K562 (cell line): ENCODE data around the gene THUMPD2. TPM values are rescaled to one million over a fixed set of nuclear protein-coding genes. Genes with fewer than 3 reads are reported as not detected.
A peak's percentile ranks its signal among the peaks of the same experiment; 100 is the strongest.

ENCODE experiments used
- ATAC-seq: fragments of 200-7000 bp; cut with Tn5 transposase; 3 replicates; pipeline ENCODE4 v1.9.1; 2020; ENCODE audit warnings: moderate library complexity
- BruUV-seq: library from RNA; stranded (reverse); fragments of 400-500 nt; replicated peaks from 2 replicates; lab custom pipeline; 2021; lab: Mats Ljungman, UMichigan
- CTCF ChIA-PET: fragments of 300-600 bp; formaldehyde crosslinking; extraction: SDS; loops from one replicate; lab custom pipeline; 2021; ENCODE audit warnings: low intra/inter-chr PET ratio; lab: Yijun Ruan, JAX
- POLR2A ChIA-PET: fragments of 300-600, 350-650 bp; sonication (Branson Sonifier 250); formaldehyde crosslinking; extraction: SDS; loops from one replicate; lab custom pipeline; 2021; ENCODE audit warnings: antibody characterized with exemption, inconsistent platforms; lab: Yijun Ruan, JAX
- DNase-seq, 4 experiments: peaks; one replicate each; pipeline versions ENCODE4 v3.0.0 to v3.0.0-alpha.2; 2011 to 2018; ENCODE audit warnings: low spot score in 3 of 4, mixed read lengths in 3 of 4; ENCODE audit errors: extremely low read depth in 1 of 4
- FAIRE-seq: peaks from 2 replicates; lab custom pipeline; 2011; peaks lifted over from hg19 to GRCh38; lab: Jason Lieb, UNC
- H2AFZ ChIP-seq: 2 replicates; pipeline ENCODE4 v1.6.0; 2011; ENCODE audit warnings: low read depth, low read length, control low read depth, inconsistent platforms
- H3K27ac ChIP-seq: fragments of 200-600 bp; 3 replicates; pipeline ENCODE4 v1.8.0; 2011; ENCODE audit warnings: low read depth, mild to moderate bottlenecking, control low read depth, inconsistent platforms, low read length, moderate library complexity, mixed read lengths; ENCODE audit errors: extremely low read depth
- H3K27me3 ChIP-seq, 2 experiments: fragments of 300-600 bp in 1 of 2; 2 replicates in 1 of 2; 3 replicates in 1 of 2; pipeline versions ENCODE4 v1.6.0 to v1.8.0; 2011; ENCODE audit warnings: inconsistent platforms in 2 of 2, low read length in 2 of 2, mild to moderate bottlenecking in 1 of 2, mixed read lengths in 1 of 2, moderate library complexity in 1 of 2; ENCODE audit not compliant: control insufficient read depth in 2 of 2, insufficient read depth in 2 of 2
- H3K36me3 ChIP-seq: fragments of 300-600 bp; 3 replicates; pipeline ENCODE4 v1.8.0; 2011; ENCODE audit warnings: mild to moderate bottlenecking, low read length, inconsistent platforms; ENCODE audit not compliant: control insufficient read depth, insufficient read depth
- H3K4me1 ChIP-seq, 2 experiments: fragments of 200-600 bp in 1 of 2; replicated peaks in 1 of 2; 2 replicates in 1 of 2; 3 replicates in 1 of 2; pipeline versions ENCODE4 v1.5.1 to v1.8.0; 2011; ENCODE audit warnings: inconsistent platforms in 2 of 2, low read length in 2 of 2, mild to moderate bottlenecking in 1 of 2, mixed read lengths in 1 of 2, moderate library complexity in 1 of 2; ENCODE audit not compliant: control insufficient read depth in 2 of 2, insufficient read depth in 2 of 2
- H3K4me2 ChIP-seq: 2 replicates; pipeline ENCODE4 v1.6.1; 2011; ENCODE audit warnings: low read length, control low read depth, inconsistent platforms, mixed read lengths; ENCODE audit not compliant: insufficient read depth
- H3K4me3 ChIP-seq: fragments of 200-600 bp; sonication (generic), shearing (Covaris generic); 2 replicates; pipeline ENCODE4 v1.5.1; 2016; ENCODE audit warnings: control low read depth, inconsistent platforms
- H3K79me2 ChIP-seq: fragments of 200-600 bp; 3 replicates; pipeline ENCODE4 v1.8.0; 2011; ENCODE audit warnings: low read length, inconsistent platforms; ENCODE audit not compliant: control insufficient read depth, insufficient read depth
- H3K9ac ChIP-seq, 2 experiments: 2 replicates each; pipeline versions ENCODE4 v1.6.0 to v1.6.1; 2011; ENCODE audit warnings: low read depth in 2 of 2, low read length in 2 of 2, control low read depth in 1 of 2, inconsistent platforms in 1 of 2, mild to moderate bottlenecking in 1 of 2, mixed read lengths in 1 of 2; ENCODE audit not compliant: insufficient read depth in 1 of 2
- H3K9me1 ChIP-seq: one replicate; pipeline ENCODE4 v1.6.0; 2011; ENCODE audit warnings: inconsistent platforms, mild to moderate bottlenecking, low read length, moderate library complexity; ENCODE audit not compliant: control insufficient read depth, insufficient read depth
- H3K9me3 ChIP-seq: replicated peaks from 2 replicates; pipeline ENCODE4 v1.5.1; 2011; ENCODE audit warnings: low read depth, low read length, inconsistent platforms; ENCODE audit not compliant: control insufficient read depth, insufficient read depth
- H4K20me1 ChIP-seq: replicated peaks from 2 replicates; pipeline ENCODE4 v1.6.1; 2011; ENCODE audit warnings: low read length, inconsistent platforms, mixed read lengths; ENCODE audit not compliant: control insufficient read depth, insufficient read depth
- IRF1 ChIP-seq: sonication (generic); formaldehyde crosslinking; IDR thresholded peaks from 2 replicates; pipeline ENCODE4 v1.8.0; 2022; ENCODE audit warnings: missing genetic modification reagents, mild to moderate bottlenecking, borderline replicate concordance
- JUNB ChIP-seq: fragments of 450-650 bp; formaldehyde crosslinking; conservative IDR thresholded peaks from 2 replicates; pipeline ENCODE4 v1.4.0; 2020; ENCODE audit warnings: mild to moderate bottlenecking
- KAT7 ChIP-seq: sonication (generic); formaldehyde crosslinking; IDR thresholded peaks from 2 replicates; pipeline ENCODE4 v1.8.0; 2022; ENCODE audit warnings: missing genetic modification reagents, mild to moderate bottlenecking, borderline replicate concordance
- KDM1A ChIP-seq, 2 experiments: fragments of 450-650 bp; IDR thresholded peaks; 2 replicates each; pipeline ENCODE4 v1.6.1; 2016; ENCODE audit warnings: mild to moderate bottlenecking in 2 of 2
- KLF16 ChIP-seq: IDR thresholded peaks from 2 replicates; pipeline ENCODE4 v1.6.1; 2016; ENCODE audit warnings: antibody characterized with exemption
- L3MBTL2 ChIP-seq: fragments of 450-650 bp; IDR thresholded peaks from 2 replicates; pipeline ENCODE4 v1.6.1; 2016; ENCODE audit warnings: mild to moderate bottlenecking, moderate library complexity
- MAFG ChIP-seq: fragments of 450-650 bp; conservative IDR thresholded peaks from 2 replicates; pipeline ENCODE4 v1.6.1; 2016; ENCODE audit warnings: missing genetic modification characterization, missing compliant biosample characterization
- RNF219 ChIP-seq: fragments of 250-450 bp; sonication (Bioruptor Pico); IDR thresholded peaks from 2 replicates; pipeline ENCODE4 v1.5.0; 2022; ENCODE audit warnings: mild to moderate bottlenecking
- SMAD4 ChIP-seq: fragments of 250-450 bp; sonication (Bioruptor Pico); conservative IDR thresholded peaks from 2 replicates; pipeline ENCODE4 v1.8.0; 2021; ENCODE audit warnings: inconsistent platforms, mild to moderate bottlenecking, moderate library complexity
- SMARCA5 ChIP-seq: fragments of 450-650 bp; IDR thresholded peaks from 2 replicates; pipeline ENCODE4 v1.6.1; 2016
- SNIP1 ChIP-seq: fragments of 450-650 bp; IDR thresholded peaks from 2 replicates; pipeline ENCODE4 v1.7.1; 2017; ENCODE audit warnings: low read depth, mild to moderate bottlenecking
- STAT5B ChIP-seq: fragments of 250-450 bp; sonication (Bioruptor Pico); IDR thresholded peaks from 2 replicates; pipeline ENCODE4 v1.8.0; 2021; ENCODE audit warnings: mild to moderate bottlenecking, inconsistent platforms
- TEAD4 ChIP-seq, 2 experiments: sonication (generic) in 1 of 2; formaldehyde crosslinking in 1 of 2; IDR thresholded peaks; 2 replicates each; pipeline versions ENCODE4 v1.6.1 to v1.8.0; 2012 to 2022; ENCODE audit warnings: borderline replicate concordance in 1 of 2, inconsistent platforms in 1 of 2, low read length in 1 of 2, mild to moderate bottlenecking in 1 of 2, missing genetic modification reagents in 1 of 2
- ZBTB9 ChIP-seq: fragments of 450-650 bp; formaldehyde crosslinking; IDR thresholded peaks from 2 replicates; pipeline ENCODE4 v1.4.0; 2020; ENCODE audit warnings: mild to moderate bottlenecking, moderate library complexity
- ZNF592 ChIP-seq: fragments of 450-650 bp; IDR thresholded peaks from 2 replicates; pipeline ENCODE4 v1.6.1; 2017; ENCODE audit warnings: antibody characterized with exemption, mild to moderate bottlenecking
- WGBS: fragments of 100-300 bp; shearing (Covaris generic); methylation state at CpG from one replicate; pipeline ENCODE4 v1.1.6; 2016; ENCODE audit warnings: low coverage, mixed read lengths; ENCODE audit not compliant: insufficient coverage; ENCODE audit errors: missing lambda C conversion rate; 5-methylcytosine and 5-hydroxymethylcytosine counted together
- in situ Hi-C: fragments of 300-500 bp; cut with MboI; formaldehyde crosslinking; loops from 4 replicates; pipeline ENCODE4 v1.15.0; 2018; ENCODE audit warnings: inconsistent platforms, mixed read lengths
- intact Hi-C: fragments of 100-400 bp; cut with micrococcal nuclease; formaldehyde crosslinking; loops from 2 replicates; pipeline ENCODE4 v1.14.2; 2022
- polyA plus RNA-seq, 8 experiments: library from polyadenylated mRNA; depleted of rRNA in 4 of 8; stranded (reverse) in 5 of 8; unstranded in 3 of 8; fragments of >200 nt; fragmentation: Nextera tagmentation in 2 of 8; fragmentation: Illumina TruSeq in 1 of 8; extraction: Ambion mirVana in 2 of 8; extraction: Trizol in 1 of 8; gene quantifications; 2 replicates each; pipeline versions ENCODE4 v1.2.1 to v1.2.3, GENCODE V29; 2011 to 2014; ENCODE audit warnings: inconsistent platforms in 1 of 8, missing spikeins in 1 of 8
- total RNA-seq, 7 experiments: library from RNA; depleted of rRNA in 6 of 7; stranded (reverse); fragments of >200 nt in 6 of 7; fragmentation: Illumina TruSeq in 2 of 7; extraction: Trizol in 2 of 7; gene quantifications; 2 replicates each; pipeline versions ENCODE4 v1.2.1 to v1.2.3, GENCODE V29; 2011 to 2021; ENCODE audit warnings: low replicate concordance in 1 of 7

Gene THUMPD2
- total and polyA plus RNA-seq, 9 of the 15 experiments (the other 6 are each of a cell fraction or from before 2014, with no cell fraction given), result 9.6 to 40.4 (median 24.0) TPM

- Histone ChIP-seq H3K4me1 (peaks cover 21 to 44% of the 10 kb centered on the region in 2 experiments), H3K9me3 (no peaks in the 10 kb centered on the region), H3K9me1 (no peaks in the 10 kb centered on the region), H3K4me2 (peak overlapping the region; percentile 89), H4K20me1 (no peaks in the 10 kb centered on the region), H3K27ac (peak overlapping the region; percentile 96; the same call in 2 of the 3 replicates), H2AFZ (peak overlapping the region; percentile 92), H3K36me3 (peaks cover 27% of the 10 kb centered on the region), H3K9ac (peak overlapping the region; percentile 18 to 94; a peak in 3 of 4 replicates), H3K4me3 (no peak overlapping the region), H3K27me3 (no peaks in the 10 kb centered on the region), H3K79me2 (peaks cover 46% of the 10 kb centered on the region)
- in situ Hi-C loops, result no loop called here
- peak; percentile 30 for ATAC-seq
- ChIA-PET POLR2A (no interaction called here), CTCF (no interaction called here)
- intact Hi-C loops, result no loop called here
- FAIRE-seq, result no peak
- 20% methylated on average over 6 of the region's 6 CpGs for WGBS
- no TSS peak for BruUV-seq
- DNase-seq, result peak; percentile 59 to 66 (median 60)
- no peak for TF ChIP-seq MAFG (tag)
- no peak for TF ChIP-seq SNIP1
- TF ChIP-seq KAT7 (CRISPR knock-in tag), result no peak
- TF ChIP-seq IRF1 (CRISPR knock-in tag), result no peak
- 0 out of 2 replicates have a peak, but pooled peaks have one; percentile 7 for TF ChIP-seq TEAD4 (IDR thresholded peaks at IDR 0.05; ENCODE audit: low read length)
- TF ChIP-seq TEAD4 (CRISPR knock-in tag; IDR thresholded peaks at IDR 0.05; ENCODE audit: borderline replicate concordance), result no peak
- peak; percentile 54; the same call in 1 of the 2 replicates for TF ChIP-seq KLF16
- TF ChIP-seq SMAD4 (CRISPR knock-in tag), result no peak
- TF ChIP-seq RNF219 (CRISPR knock-in tag), result no peak
- TF ChIP-seq L3MBTL2, result no peak
- no peak for TF ChIP-seq ZBTB9
- TF ChIP-seq JUNB (CRISPR knock-in tag), result no peak
- no peak for TF ChIP-seq KDM1A (IDR thresholded peaks at IDR 0.05)
- no peak for TF ChIP-seq ZNF592
- TF ChIP-seq STAT5B (CRISPR knock-in tag), result no peak
- TF ChIP-seq SMARCA5, result no peak
These were observed 869 bp upstream of the THUMPD2 start for GRCh38 chr2:39779927-39780326.
